Activated CD8-positive, alpha-beta T cell treated with anti-CD3 and anti-CD28 coated beads, Interleukin-2, amount 10 ng/mL, durations not matched to agents 7 days and 5 days (primary cell): ENCODE results near the gene KLHL33. TPM values are rescaled to one million over a fixed set of nuclear protein-coding genes. Genes with fewer than 3 reads are reported as not detected.

Source experiments
- ATAC-seq: fragments of 150-1000 bp; cut with Tn5 transposase; one replicate; pipeline ENCODE4 v1.10.0; 2021; ENCODE audit warnings: moderate library complexity
- CTCF ChIA-PET: fragments of 350-600 bp; sonication (Branson Sonifier 250); formaldehyde crosslinking; loops from one replicate; lab custom pipeline; 2021; ENCODE audit warnings: antibody characterized with exemption; lab: Charles Lee
- POLR2A ChIA-PET: fragments of 350-600 bp; sonication (Branson Sonifier 250); formaldehyde crosslinking; loops from one replicate; lab custom pipeline; 2021; ENCODE audit warnings: antibody characterized with exemption; lab: Charles Lee
- DNase-seq: peaks from one replicate; pipeline ENCODE4 v3.0.0-alpha.2; 2020
- H3K27ac Mint-ChIP-seq: one replicate; pipeline ENCODE4 v1.8.0; 2021; ENCODE audit warnings: mild to moderate bottlenecking, mixed read lengths
- H3K27me3 Mint-ChIP-seq: one replicate; pipeline ENCODE4 v1.8.0; 2021; ENCODE audit warnings: low read depth, mixed read lengths
- H3K36me3 Mint-ChIP-seq: one replicate; pipeline ENCODE4 v1.8.0; 2021; ENCODE audit warnings: low read depth, mixed read lengths
- H3K4me1 Mint-ChIP-seq: one replicate; pipeline ENCODE4 v1.8.0; 2021; ENCODE audit warnings: low read depth, mixed read lengths
- H3K4me3 Mint-ChIP-seq: one replicate; pipeline ENCODE4 v1.8.0; 2021; ENCODE audit warnings: mild to moderate bottlenecking, mixed read lengths
- H3K9me3 Mint-ChIP-seq: one replicate; pipeline ENCODE4 v1.8.0; 2022; ENCODE audit warnings: mixed read lengths; ENCODE audit not compliant: insufficient read depth
- total RNA-seq, 2 experiments: library from RNA; stranded (reverse); gene quantifications; one replicate each; pipeline ENCODE4 v1.2.3, GENCODE V29; 2021

The KLHL33 gene
- total RNA-seq, 2 experiments from 2014 or later, result 2.4 to 2.7 TPM

DNA sequence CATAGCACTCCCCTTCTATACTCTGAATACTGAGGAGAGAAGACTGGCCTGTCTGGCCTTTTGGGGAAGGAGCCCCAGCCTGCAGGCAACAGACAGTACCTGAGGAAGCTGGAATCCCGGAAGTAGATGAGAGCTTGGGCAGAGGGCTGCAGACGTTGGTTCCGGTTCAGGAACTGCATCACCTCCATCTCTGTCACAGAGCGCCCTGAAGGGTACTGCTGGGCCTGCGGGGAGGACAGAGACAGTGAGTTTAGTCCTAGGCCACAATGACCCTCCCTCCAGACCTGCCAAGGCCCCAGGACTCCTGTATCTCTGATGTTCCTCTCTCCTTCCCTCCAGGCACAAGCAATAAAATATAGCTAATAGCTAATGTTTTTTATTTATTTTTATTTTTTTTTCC, 51.1 kb downstream of the KLHL33 start:
- no peaks in the 10 kb centered on the region for H3K27me3 Mint-ChIP-seq
- no peak for ATAC-seq
- H3K36me3 Mint-ChIP-seq, result peaks cover 70% of the 10 kb centered on the region
- CTCF ChIA-PET, result interaction anchor here (1.0 to 1.4 kb wide), 3 partner anchors 9 to 56 kb away, joined by 3 to 4 read pairs (median 3); partner anchors contain the start of gene PARP2
- no peak overlapping the region for H3K4me3 Mint-ChIP-seq
- DNase-seq, result no peak
- no peaks in the 10 kb centered on the region for H3K9me3 Mint-ChIP-seq
- peaks cover 7% of the 10 kb centered on the region for H3K4me1 Mint-ChIP-seq
- POLR2A ChIA-PET, result no interaction called here
- H3K27ac Mint-ChIP-seq, result no peak overlapping the region

DNA sequence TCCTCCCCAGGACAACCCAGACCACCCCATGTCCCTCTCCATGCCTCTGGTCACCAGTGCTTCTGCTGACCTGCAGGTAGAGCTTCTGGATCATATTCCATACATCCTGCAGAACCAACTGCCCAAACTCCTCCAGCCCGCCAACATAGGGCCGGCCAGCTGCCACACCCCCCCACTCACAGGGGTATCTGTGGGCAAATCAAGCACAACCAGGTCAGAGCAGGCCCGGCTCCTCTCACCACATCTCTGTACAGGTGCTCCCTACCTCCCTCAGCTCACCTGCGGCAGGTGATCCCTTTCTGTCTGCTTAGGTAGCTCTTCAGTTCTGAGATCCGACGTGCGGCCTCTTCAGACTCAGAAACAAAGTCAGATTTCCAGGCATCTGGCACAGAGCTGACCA, 51.6 kb downstream of the KLHL33 start:
- H3K27me3 Mint-ChIP-seq, result no peaks in the 10 kb centered on the region
- H3K9me3 Mint-ChIP-seq, result no peaks in the 10 kb centered on the region
- ChIA-PET CTCF (interaction anchor here (1.0 to 1.4 kb wide), 3 partner anchors 9 to 55 kb away, joined by 3 to 4 read pairs (median 3); partner anchors contain the start of gene PARP2), POLR2A (no interaction called here)
- H3K4me3 Mint-ChIP-seq, result no peak overlapping the region
- H3K4me1 Mint-ChIP-seq, result peaks cover 3% of the 10 kb centered on the region
- ATAC-seq (no peak), DNase-seq (no peak)
- H3K36me3 Mint-ChIP-seq, result peaks cover 71% of the 10 kb centered on the region
- no peak overlapping the region for H3K27ac Mint-ChIP-seq

DNA sequence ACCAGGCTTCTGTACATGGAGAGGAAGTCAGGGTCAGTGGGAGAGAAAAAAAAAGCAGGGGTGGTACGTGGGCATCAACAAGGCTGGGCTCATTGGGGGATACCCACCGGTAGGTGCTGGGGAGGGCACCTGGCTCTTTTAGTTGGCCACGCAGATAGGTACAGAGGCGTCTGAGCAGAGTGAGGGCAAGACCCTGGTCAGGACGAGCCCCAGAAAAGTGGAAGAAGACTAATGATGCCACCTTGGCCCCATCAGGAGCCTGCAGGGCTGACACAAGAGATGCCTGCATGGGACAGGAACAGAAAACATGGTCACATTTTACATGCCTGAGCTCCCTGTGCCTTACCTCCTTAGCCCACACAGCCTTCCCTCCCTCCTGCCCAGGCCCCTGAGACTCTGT, 52.3 kb downstream of the KLHL33 start:
- no peaks in the 10 kb centered on the region for H3K4me1 Mint-ChIP-seq
- H3K9me3 Mint-ChIP-seq, result no peaks in the 10 kb centered on the region
- ChIA-PET CTCF (no interaction called here), POLR2A (no interaction called here)
- H3K27me3 Mint-ChIP-seq, result no peaks in the 10 kb centered on the region
- DNase-seq (no peak), ATAC-seq (no peak)
- no peak overlapping the region for H3K4me3 Mint-ChIP-seq
- H3K36me3 Mint-ChIP-seq, result peaks cover 70% of the 10 kb centered on the region
- H3K27ac Mint-ChIP-seq, result no peak overlapping the region

DNA sequence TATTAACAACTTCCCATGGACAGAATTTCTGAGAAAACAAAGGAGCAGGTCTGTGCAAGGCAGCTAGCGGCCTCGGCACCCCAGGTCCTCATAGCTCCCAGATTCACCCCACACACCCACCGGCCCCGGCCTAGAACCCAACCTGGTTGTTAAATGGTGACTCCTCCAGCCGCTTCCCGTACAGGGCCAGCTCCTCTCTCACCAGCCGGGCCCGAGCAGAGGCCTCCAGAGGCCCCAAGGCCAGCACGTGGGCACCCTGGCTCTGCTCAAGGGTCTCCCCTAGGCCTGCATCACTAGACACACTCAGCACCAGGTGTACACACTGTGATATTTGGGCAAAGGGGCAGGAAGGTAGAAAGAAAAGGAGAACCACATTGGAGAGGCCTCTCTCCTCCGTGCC, 52.9 kb downstream of the KLHL33 start:
- Mint-ChIP-seq H3K27ac (no peak overlapping the region), H3K36me3 (peaks cover 70% of the 10 kb centered on the region), H3K4me3 (no peak overlapping the region), H3K27me3 (no peaks in the 10 kb centered on the region), H3K9me3 (no peaks in the 10 kb centered on the region), H3K4me1 (no peaks in the 10 kb centered on the region)
- DNase-seq (no peak), ATAC-seq (no peak)
- ChIA-PET POLR2A (no interaction called here), CTCF (no interaction called here)

DNA sequence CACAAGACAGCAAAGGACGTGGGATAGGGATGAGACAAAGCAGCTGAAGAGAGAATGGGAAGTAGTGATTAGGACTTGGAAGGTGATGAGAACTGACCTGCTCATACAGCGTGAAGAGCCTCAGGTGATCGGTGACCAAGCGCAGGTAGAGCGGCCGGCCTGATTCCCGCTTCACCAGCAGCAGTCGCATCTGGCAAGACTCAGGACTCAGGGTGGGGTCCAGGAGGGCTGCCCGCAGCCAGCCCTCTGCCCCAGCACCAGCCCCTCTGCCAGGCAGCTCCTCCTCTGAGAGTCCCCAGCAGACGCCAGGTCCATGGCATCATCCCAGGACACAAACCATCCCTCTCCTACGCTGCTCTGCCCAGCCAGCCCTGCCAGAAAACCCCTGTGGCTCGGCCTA, 53.4 kb downstream of the KLHL33 start:
- peaks cover 69% of the 10 kb centered on the region for H3K36me3 Mint-ChIP-seq

DNA sequence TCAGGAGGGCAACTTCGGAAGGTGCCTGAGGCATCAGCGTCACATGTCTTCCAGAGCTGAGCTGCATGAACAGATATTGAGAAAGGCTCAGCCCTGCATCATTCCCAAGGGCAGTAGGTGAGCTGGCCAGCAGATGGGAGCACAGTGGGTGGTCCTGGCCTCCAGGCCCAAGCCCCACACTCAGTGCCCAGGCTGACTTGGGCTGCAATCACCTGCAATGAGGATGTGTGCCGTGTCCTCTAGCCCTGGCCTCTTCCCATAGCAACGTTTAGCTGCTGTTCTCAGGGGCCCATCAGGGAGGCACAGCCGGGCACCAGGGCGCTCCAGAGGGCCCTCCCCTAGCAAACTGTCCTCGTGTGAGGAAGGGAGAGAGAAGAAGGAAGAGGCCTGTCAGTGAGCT, 54.6 kb downstream of the KLHL33 start:
- CTCF ChIA-PET, result interaction anchor here (0.9 kb wide), 1 partner anchor 55 kb away, joined by 4 read pairs; no protein-coding TSS in a partner anchor
- no peak for ATAC-seq
- no peak for DNase-seq
- POLR2A ChIA-PET, result no interaction called here
- no peaks in the 10 kb centered on the region for H3K9me3 Mint-ChIP-seq
- H3K4me3 Mint-ChIP-seq, result no peak overlapping the region
- H3K27ac Mint-ChIP-seq, result no peak overlapping the region
- H3K27me3 Mint-ChIP-seq, result no peaks in the 10 kb centered on the region
- H3K4me1 Mint-ChIP-seq, result no peaks in the 10 kb centered on the region
- H3K36me3 Mint-ChIP-seq, result peaks cover 69% of the 10 kb centered on the region

More for the DNA sequence above, 53.4 kb downstream of the KLHL33 start:
- DNase-seq (no peak), ATAC-seq (no peak)
- no peaks in the 10 kb centered on the region for H3K4me1 Mint-ChIP-seq
- H3K27ac Mint-ChIP-seq, result no peak overlapping the region
- ChIA-PET POLR2A (no interaction called here), CTCF (no interaction called here)
- H3K9me3 Mint-ChIP-seq, result no peaks in the 10 kb centered on the region
- H3K4me3 Mint-ChIP-seq, result no peak overlapping the region
- H3K27me3 Mint-ChIP-seq, result no peaks in the 10 kb centered on the region

DNA sequence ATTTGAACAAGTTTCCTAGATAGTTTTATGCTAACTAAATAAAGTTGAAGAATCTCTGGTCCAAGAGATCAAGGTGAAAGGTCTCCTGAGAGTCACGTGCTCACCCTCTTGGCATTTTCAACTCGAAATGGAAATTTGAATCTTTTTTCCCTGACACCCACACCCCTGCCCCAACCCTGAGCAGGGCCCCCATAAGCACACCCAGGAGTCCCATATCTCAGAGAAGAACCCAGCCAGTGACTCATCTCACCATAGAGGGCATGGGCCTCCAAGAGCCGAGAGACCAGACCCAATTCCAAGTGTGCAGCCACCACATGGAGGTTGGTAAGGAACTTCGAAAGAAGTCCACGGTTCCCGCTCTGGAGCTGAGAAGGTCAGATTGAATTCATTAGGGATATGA, 55.3 kb downstream of the KLHL33 start:
- Mint-ChIP-seq H3K4me1 (no peaks in the 10 kb centered on the region), H3K9me3 (no peaks in the 10 kb centered on the region), H3K36me3 (peaks cover 66% of the 10 kb centered on the region), H3K27ac (no peak overlapping the region), H3K4me3 (no peak overlapping the region), H3K27me3 (no peaks in the 10 kb centered on the region)
- DNase-seq, result no peak
- ChIA-PET POLR2A (no interaction called here), CTCF (interaction anchor here (1.0 kb wide), 1 partner anchor 38 kb away, joined by 3 read pairs; no protein-coding TSS in a partner anchor)
- no peak for ATAC-seq

DNA sequence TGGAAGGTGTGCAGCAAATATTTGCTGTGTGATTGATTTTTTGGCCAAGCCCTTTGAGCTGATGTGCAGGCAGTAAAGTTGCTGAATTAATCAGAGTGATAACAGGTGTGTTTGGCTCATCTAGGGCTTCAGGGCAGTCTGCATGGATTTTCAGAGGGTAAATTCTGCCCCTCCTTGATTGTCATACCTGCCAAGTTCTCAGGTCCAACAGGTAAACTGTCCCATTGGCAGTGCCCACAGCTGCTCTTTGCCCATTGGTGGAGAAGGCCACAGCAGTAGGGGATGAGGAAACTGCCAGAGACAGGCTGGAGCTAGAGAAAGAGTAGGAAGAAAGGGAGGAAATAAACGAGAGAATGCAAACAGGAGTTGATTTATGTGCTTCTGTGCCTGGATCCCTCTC, 56.2 kb downstream of the KLHL33 start:
- no peak overlapping the region for H3K4me3 Mint-ChIP-seq
- H3K27ac Mint-ChIP-seq, result no peak overlapping the region
- H3K9me3 Mint-ChIP-seq, result no peaks in the 10 kb centered on the region
- POLR2A ChIA-PET, result interaction anchor here (1.4 kb wide), 1 partner anchor 12 kb away, joined by 3 read pairs; no protein-coding TSS in a partner anchor
- no peaks in the 10 kb centered on the region for H3K27me3 Mint-ChIP-seq
- no peaks in the 10 kb centered on the region for H3K4me1 Mint-ChIP-seq
- ATAC-seq (no peak), DNase-seq (no peak)
- CTCF ChIA-PET, result interaction anchor here (1.0 kb wide), 1 partner anchor 37 kb away, joined by 3 read pairs; no protein-coding TSS in a partner anchor
- H3K36me3 Mint-ChIP-seq, result peaks cover 66% of the 10 kb centered on the region

DNA sequence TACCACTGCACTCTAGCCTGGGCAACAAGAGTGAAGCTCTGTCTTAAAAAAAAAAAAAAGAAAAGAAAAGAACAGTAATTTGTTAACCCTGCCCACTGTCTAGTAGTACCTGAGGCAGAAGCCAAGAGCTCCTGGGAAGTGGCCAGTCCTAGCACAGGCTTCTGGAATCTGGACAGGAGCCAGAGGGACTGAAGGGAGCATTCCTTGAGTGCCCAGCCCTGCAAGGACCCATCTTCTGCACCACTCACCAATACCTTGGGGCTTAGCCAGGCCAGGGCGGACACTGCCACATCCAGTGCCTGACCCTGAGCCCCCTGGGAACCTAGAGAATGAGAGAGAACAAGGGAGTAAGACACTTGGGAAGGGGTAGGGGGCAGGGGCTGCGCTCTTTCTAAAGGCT, 58.8 kb downstream of the KLHL33 start:
- Mint-ChIP-seq H3K9me3 (no peaks in the 10 kb centered on the region), H3K4me1 (no peaks in the 10 kb centered on the region), H3K36me3 (peaks cover 61% of the 10 kb centered on the region), H3K4me3 (no peak overlapping the region), H3K27ac (no peak overlapping the region), H3K27me3 (no peaks in the 10 kb centered on the region)
- ChIA-PET CTCF (no interaction called here), POLR2A (no interaction called here)
- DNase-seq (no peak), ATAC-seq (no peak)

DNA sequence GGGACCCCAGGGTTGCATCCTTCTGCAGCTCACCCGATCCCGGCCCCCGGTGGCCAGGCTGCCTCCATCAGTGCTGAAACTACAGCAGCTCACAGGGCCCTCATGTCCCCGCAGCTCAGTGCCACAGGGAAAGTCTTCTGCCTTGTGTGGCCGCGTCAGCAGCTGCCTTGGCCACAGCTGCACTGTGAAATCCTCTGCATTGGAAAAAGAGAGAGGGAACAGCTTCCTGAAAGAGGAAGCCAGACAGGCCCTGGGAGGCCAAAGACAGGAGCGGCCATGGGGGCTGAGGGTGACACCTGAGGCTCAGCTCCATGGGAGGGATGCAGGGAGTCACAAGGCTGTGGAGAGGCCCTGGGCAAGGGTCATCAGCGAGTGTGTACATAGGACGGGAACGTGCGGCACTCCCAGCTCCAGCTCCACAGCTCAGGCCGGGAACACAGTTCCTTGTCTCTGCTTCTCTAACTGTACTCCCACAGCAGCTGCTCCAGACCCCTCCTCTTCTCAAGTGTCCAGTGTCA, 59.8 kb downstream of the KLHL33 start:
- DNase-seq (no peak), ATAC-seq (no peak)
- Mint-ChIP-seq H3K9me3 (no peaks in the 10 kb centered on the region), H3K27me3 (no peaks in the 10 kb centered on the region), H3K27ac (no peak overlapping the region), H3K4me3 (no peak overlapping the region), H3K36me3 (peaks cover 65% of the 10 kb centered on the region), H3K4me1 (no peaks in the 10 kb centered on the region)
- ChIA-PET CTCF (interaction anchor here (0.8 kb wide), 1 partner anchor 9 kb away, joined by 3 read pairs; no protein-coding TSS in a partner anchor), POLR2A (no interaction called here)
